ENCODE data around the gene VEPH1. TPM values are rescaled to one million over a fixed set of nuclear protein-coding genes. Genes with fewer than 3 reads are reported as not detected.

VEPH1 gene
- total RNA-seq, 6 experiments from 2014 or later = 0.51 to 1.4 (median 0.93) TPM

- H3K4me3 ChIP-seq = no peak overlapping the region
- TF ChIP-seq POLR2A (IDR thresholded peaks at IDR 0.05) (no peak), CTCF (IDR thresholded peaks at IDR 0.05) (no peak)
- 58% methylated on average over 4 of the region's 4 CpGs for WGBS (ENCODE audit: insufficient coverage, low coverage, low lambda C conversion rate, missing lambda C conversion rate)
- intact Hi-C loops (cut with DNase I) = no loop called here
- H3K27ac ChIP-seq = no peak overlapping the region
- H3K36me3 ChIP-seq = no peaks in the 10 kb centered on the region
- H3K9me3 ChIP-seq = no peaks in the 10 kb centered on the region
- no peaks in the 10 kb centered on the region for H3K4me1 ChIP-seq
- ATAC-seq (no peak), DNase-seq (no peak)
- no peaks in the 10 kb centered on the region for H3K27me3 ChIP-seq
Observed at GRCh38 chr3:157531771-157532170, 28.6 kb upstream of the VEPH1 start.

- Histone ChIP-seq H3K36me3 (no peaks in the 10 kb centered on the region), H3K9me3 (no peaks in the 10 kb centered on the region), H3K4me1 (no peaks in the 10 kb centered on the region), H3K4me3 (no peak overlapping the region), H3K27ac (no peak overlapping the region), H3K27me3 (no peaks in the 10 kb centered on the region)
- DNase-seq = no peak
- no peak for ATAC-seq
- intact Hi-C loops (cut with DNase I) = no loop called here
- 75% methylated on average over 3 of the region's 3 CpGs for WGBS (ENCODE audit: insufficient coverage, low coverage, low lambda C conversion rate, missing lambda C conversion rate)
- TF ChIP-seq CTCF (IDR thresholded peaks at IDR 0.05) = no peak
- TF ChIP-seq POLR2A (IDR thresholded peaks at IDR 0.05) = no peak
Observed at GRCh38 chr3:157531301-157531660, 28.1 kb upstream of the VEPH1 start.

- ATAC-seq (no peak), DNase-seq (no peak)
- intact Hi-C loops (cut with DNase I) = no loop called here
- no peaks in the 10 kb centered on the region for H3K27me3 ChIP-seq
- no peaks in the 10 kb centered on the region for H3K9me3 ChIP-seq
- no peak overlapping the region for H3K27ac ChIP-seq
- H3K4me3 ChIP-seq = no peak overlapping the region
- H3K4me1 ChIP-seq = no peaks in the 10 kb centered on the region
- WGBS (ENCODE audit: insufficient coverage, low coverage, low lambda C conversion rate, missing lambda C conversion rate) = 56% methylated on average over 5 of the region's 5 CpGs
- no peak for TF ChIP-seq POLR2A (IDR thresholded peaks at IDR 0.05)
- no peak for TF ChIP-seq CTCF (IDR thresholded peaks at IDR 0.05)
- no peaks in the 10 kb centered on the region for H3K36me3 ChIP-seq
Observed at GRCh38 chr3:157530637-157531300, 27.6 kb upstream of the VEPH1 start.

GRCh38 chr3:157529751-157530150, 26.5 kb upstream of the VEPH1 start:
- Histone ChIP-seq H3K36me3 (no peaks in the 10 kb centered on the region), H3K4me1 (no peaks in the 10 kb centered on the region), H3K27ac (no peak overlapping the region), H3K4me3 (no peak overlapping the region), H3K27me3 (no peaks in the 10 kb centered on the region), H3K9me3 (no peaks in the 10 kb centered on the region)
- DNase-seq (no peak), ATAC-seq (no peak)
- WGBS (ENCODE audit: insufficient coverage, low coverage, low lambda C conversion rate, missing lambda C conversion rate) = 52% methylated on average over 2 of the region's 2 CpGs
- intact Hi-C loops (cut with DNase I) = no loop called here
- no peak for TF ChIP-seq POLR2A (IDR thresholded peaks at IDR 0.05)
- no peak for TF ChIP-seq CTCF (IDR thresholded peaks at IDR 0.05)

- Histone ChIP-seq H3K27me3 (no peaks in the 10 kb centered on the region), H3K4me3 (no peak overlapping the region), H3K27ac (no peak overlapping the region), H3K36me3 (no peaks in the 10 kb centered on the region), H3K9me3 (no peaks in the 10 kb centered on the region), H3K4me1 (no peaks in the 10 kb centered on the region)
- no peak for ATAC-seq
- intact Hi-C loops (cut with DNase I) = no loop called here
- TF ChIP-seq CTCF (IDR thresholded peaks at IDR 0.05) (no peak), POLR2A (IDR thresholded peaks at IDR 0.05) (no peak)
- WGBS (ENCODE audit: insufficient coverage, low coverage, low lambda C conversion rate, missing lambda C conversion rate) = 72% methylated on average over 2 of the region's 2 CpGs
- DNase-seq = no peak
Observed at GRCh38 chr3:157529085-157529484, 25.9 kb upstream of the VEPH1 start.
